ENCODE results near the gene PSRC1.

DNA sequence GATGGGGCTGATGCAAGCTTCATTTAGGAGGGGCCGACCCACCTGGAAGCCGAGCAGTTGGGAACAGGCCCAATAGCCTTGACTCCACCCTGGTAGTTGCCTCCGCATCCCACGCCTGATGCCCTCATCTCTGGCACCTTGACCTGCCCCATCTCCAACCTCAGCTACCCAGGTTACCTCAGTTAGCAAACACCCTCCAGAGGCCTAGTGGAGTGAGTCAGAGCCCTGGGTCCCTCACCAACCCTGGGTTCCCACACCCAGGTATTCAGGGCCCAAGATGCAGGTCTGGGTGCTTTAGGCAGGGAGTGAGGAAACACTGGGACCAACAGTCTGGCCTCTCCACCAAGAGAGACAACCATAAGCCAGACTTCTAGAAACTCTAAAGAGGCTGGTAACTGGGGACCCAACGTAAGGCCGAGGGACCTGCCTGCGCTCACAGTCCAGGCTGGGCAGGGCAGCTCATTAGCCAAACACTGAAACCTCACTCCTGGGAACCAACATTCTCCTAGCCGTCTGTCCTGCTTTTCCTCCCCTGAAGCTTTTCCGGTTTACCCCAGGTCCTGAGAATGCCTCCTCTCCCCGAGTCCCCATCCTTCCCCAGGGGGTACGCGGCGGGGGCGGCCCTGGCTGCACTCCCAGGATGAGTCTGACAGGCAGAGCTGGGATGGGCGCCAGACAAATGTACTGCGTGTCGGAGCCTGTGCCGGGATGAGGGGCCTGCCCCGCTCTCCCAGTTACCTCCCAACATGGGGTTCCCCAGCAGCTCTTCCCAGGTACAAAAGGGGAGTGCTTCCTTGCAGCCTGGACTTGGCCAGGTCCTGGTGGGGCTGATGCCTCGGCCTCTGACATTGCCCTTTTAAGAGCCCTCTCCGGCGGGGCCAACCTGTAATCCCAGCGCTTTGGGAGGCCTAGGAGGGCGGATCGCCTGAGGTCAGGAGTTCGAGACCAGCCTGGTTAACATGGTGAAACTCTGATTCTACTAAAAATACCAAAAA is 42.5 kb downstream of the PSRC1 start:
- no peak for TF ChIP-seq POLR2A (IDR thresholded peaks at IDR 0.05)
- peak; percentile 40 to 62 (median 56) for TF ChIP-seq POLR2AphosphoS5 (IDR thresholded peaks at IDR 0.05)
- TF ChIP-seq, protein P1, sequence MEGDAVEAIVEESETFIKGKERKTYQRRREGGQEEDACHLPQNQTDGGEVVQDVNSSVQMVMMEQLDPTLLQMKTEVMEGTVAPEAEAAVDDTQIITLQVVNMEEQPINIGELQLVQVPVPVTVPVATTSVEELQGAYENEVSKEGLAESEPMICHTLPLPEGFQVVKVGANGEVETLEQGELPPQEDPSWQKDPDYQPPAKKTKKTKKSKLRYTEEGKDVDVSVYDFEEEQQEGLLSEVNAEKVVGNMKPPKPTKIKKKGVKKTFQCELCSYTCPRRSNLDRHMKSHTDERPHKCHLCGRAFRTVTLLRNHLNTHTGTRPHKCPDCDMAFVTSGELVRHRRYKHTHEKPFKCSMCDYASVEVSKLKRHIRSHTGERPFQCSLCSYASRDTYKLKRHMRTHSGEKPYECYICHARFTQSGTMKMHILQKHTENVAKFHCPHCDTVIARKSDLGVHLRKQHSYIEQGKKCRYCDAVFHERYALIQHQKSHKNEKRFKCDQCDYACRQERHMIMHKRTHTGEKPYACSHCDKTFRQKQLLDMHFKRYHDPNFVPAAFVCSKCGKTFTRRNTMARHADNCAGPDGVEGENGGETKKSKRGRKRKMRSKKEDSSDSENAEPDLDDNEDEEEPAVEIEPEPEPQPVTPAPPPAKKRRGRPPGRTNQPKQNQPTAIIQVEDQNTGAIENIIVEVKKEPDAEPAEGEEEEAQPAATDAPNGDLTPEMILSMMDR (IDR thresholded peaks at IDR 0.05): no peak
